Neutrophil (primary cell): ENCODE measurements around the gene MEAF6.

Experiments used
- H3K27ac ChIP-seq: fragments of 200-600 bp; sonication (generic); 2 replicates; pipeline ENCODE4 v1.5.1; 2016; ENCODE audit warnings: mild to moderate bottlenecking, moderate library complexity
- H3K27me3 ChIP-seq: fragments of 200-600 bp; sonication (generic); 2 replicates; pipeline ENCODE4 v1.6.0; 2016; ENCODE audit warnings: mild to moderate bottlenecking
- H3K36me3 ChIP-seq: fragments of 200-600 bp; sonication (generic); 2 replicates; pipeline ENCODE4 v1.5.1; 2017
- H3K4me1 ChIP-seq, 2 experiments: fragments of 200-600 bp in 1 of 2; sonication (generic) in 1 of 2; 1 replicate in 1 of 2; 2 replicates in 1 of 2; pipeline versions ENCODE4 v1.5.1 to v1.6.1; 2013 to 2016; ENCODE audit warnings: low read depth in 1 of 2, low read length in 1 of 2, mild to moderate bottlenecking in 1 of 2, moderate library complexity in 1 of 2; ENCODE audit not compliant: control insufficient read depth in 1 of 2, insufficient read depth in 1 of 2
- H3K4me3 ChIP-seq, 2 experiments: fragments of 200-600 bp in 1 of 2; sonication (generic) in 1 of 2; 1 replicate in 1 of 2; 2 replicates in 1 of 2; pipeline ENCODE4 v1.5.1; 2013 to 2016; ENCODE audit warnings: low read depth in 1 of 2, low read length in 1 of 2, mild to moderate bottlenecking in 1 of 2, moderate library complexity in 1 of 2
- H3K9me3 ChIP-seq: fragments of 200-600 bp; sonication (generic); 2 replicates; pipeline ENCODE4 v1.5.1; 2016
- TF ChIP-seq, protein P1 (sequence below): fragments of 200-600 bp; sonication (generic); IDR thresholded peaks from 2 replicates; pipeline ENCODE4 v1.5.1; 2016; ENCODE audit warnings: antibody characterized with exemption

Gene MEAF6

GRCh38 chr1:37452416-37452815, 62.1 kb downstream of the MEAF6 start:
- Histone ChIP-seq H3K4me3 (no peak overlapping the region), H3K9me3 (no peaks in the 10 kb centered on the region), H3K4me1 (peaks cover 19 to 25% of the 10 kb centered on the region in 2 experiments), H3K27me3 (no peaks in the 10 kb centered on the region), H3K36me3 (no peaks in the 10 kb centered on the region), H3K27ac (no peak overlapping the region)
- TF ChIP-seq, protein P1, sequence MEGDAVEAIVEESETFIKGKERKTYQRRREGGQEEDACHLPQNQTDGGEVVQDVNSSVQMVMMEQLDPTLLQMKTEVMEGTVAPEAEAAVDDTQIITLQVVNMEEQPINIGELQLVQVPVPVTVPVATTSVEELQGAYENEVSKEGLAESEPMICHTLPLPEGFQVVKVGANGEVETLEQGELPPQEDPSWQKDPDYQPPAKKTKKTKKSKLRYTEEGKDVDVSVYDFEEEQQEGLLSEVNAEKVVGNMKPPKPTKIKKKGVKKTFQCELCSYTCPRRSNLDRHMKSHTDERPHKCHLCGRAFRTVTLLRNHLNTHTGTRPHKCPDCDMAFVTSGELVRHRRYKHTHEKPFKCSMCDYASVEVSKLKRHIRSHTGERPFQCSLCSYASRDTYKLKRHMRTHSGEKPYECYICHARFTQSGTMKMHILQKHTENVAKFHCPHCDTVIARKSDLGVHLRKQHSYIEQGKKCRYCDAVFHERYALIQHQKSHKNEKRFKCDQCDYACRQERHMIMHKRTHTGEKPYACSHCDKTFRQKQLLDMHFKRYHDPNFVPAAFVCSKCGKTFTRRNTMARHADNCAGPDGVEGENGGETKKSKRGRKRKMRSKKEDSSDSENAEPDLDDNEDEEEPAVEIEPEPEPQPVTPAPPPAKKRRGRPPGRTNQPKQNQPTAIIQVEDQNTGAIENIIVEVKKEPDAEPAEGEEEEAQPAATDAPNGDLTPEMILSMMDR: no peak

GRCh38 chr1:37449936-37450335, 64.6 kb downstream of the MEAF6 start:
- Histone ChIP-seq H3K27ac (peak overlapping the region; percentile 61), H3K27me3 (peaks cover 11% of the 10 kb centered on the region), H3K36me3 (no peaks in the 10 kb centered on the region), H3K9me3 (no peaks in the 10 kb centered on the region), H3K4me1 (peaks cover 13 to 19% of the 10 kb centered on the region in 2 experiments), H3K4me3 (peak overlapping the region in 1 of 2 experiments; percentile 10)
- TF ChIP-seq, protein P1: no peak

- Histone ChIP-seq H3K27me3 (peaks cover 11% of the 10 kb centered on the region), H3K4me3 (no peak overlapping the region), H3K27ac (no peak overlapping the region), H3K9me3 (no peaks in the 10 kb centered on the region), H3K36me3 (no peaks in the 10 kb centered on the region), H3K4me1 (peaks cover 12 to 14% of the 10 kb centered on the region in 2 experiments)
- TF ChIP-seq, protein P1: no peak
Observed at GRCh38 chr1:37448691-37449417, 65.7 kb downstream of the MEAF6 start.

- H3K9me3 ChIP-seq: no peaks in the 10 kb centered on the region
- no peak overlapping the region for H3K4me3 ChIP-seq
- peaks cover 12 to 14% of the 10 kb centered on the region in 2 experiments for H3K4me1 ChIP-seq
- no peaks in the 10 kb centered on the region for H3K36me3 ChIP-seq
- peaks cover 13% of the 10 kb centered on the region for H3K27me3 ChIP-seq
- no peak overlapping the region for H3K27ac ChIP-seq
- TF ChIP-seq, protein P1: no peak
Observed at GRCh38 chr1:37448185-37448584, 66.4 kb downstream of the MEAF6 start.

DNA sequence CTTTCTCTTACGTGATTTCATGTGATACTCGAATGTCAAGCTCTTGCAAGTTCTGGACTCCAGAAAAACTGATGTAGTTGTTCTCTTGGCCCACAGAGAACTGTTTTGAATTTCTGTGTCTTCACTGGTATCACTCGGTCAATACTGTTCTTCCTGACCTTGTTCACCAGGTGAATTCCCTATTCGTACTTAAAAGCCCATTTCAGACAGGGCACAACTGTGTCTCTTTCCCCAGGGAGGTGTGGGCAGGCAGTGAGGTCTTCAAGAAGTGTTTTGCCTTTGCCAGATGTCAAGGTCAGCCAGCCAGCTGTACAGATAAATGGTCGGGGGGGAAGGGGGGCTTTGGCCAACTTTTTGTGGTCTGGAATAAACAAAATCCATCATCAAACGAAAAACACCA, 67.7 kb downstream of the MEAF6 start:
- TF ChIP-seq, protein P1: no peak
- no peak overlapping the region for H3K4me3 ChIP-seq
- peaks cover 16% of the 10 kb centered on the region for H3K27me3 ChIP-seq
- H3K27ac ChIP-seq: no peak overlapping the region
- H3K9me3 ChIP-seq: no peaks in the 10 kb centered on the region
- H3K36me3 ChIP-seq: no peaks in the 10 kb centered on the region
- peaks cover 12 to 14% of the 10 kb centered on the region in 2 experiments for H3K4me1 ChIP-seq
